ENCODE measurements around the gene KLHL36.
"Not testable (repeated sequence)": the region's sequence is repeated elsewhere in the genome, so short reads cannot be mapped to it uniquely, and the experiment has no call there.

KLHL36 gene

GRCh38 chr16:84670063-84670462, 21.8 kb downstream of the KLHL36 start:
- DNase-seq (ENCODE audit: low read depth in 2 of 2): no peak

- DNase-seq (ENCODE audit: low read depth in 2 of 2): peak; percentile 65 to 70
Observed at GRCh38 chr16:84672276-84673202, 24.2 kb downstream of the KLHL36 start.

- no peak for DNase-seq (ENCODE audit: low read depth in 2 of 2)
Observed at GRCh38 chr16:84673203-84673535, 24.9 kb downstream of the KLHL36 start.

GRCh38 chr16:84673561-84673960, 25.2 kb downstream of the KLHL36 start:
- no peak for DNase-seq (ENCODE audit: low read depth in 2 of 2)

- no peak for DNase-seq (ENCODE audit: low read depth in 2 of 2)
Observed at GRCh38 chr16:84675423-84675822, 27.1 kb downstream of the KLHL36 start.

- DNase-seq (ENCODE audit: low read depth in 2 of 2): no peak
Observed at GRCh38 chr16:84675884-84676283, 27.6 kb downstream of the KLHL36 start.

GRCh38 chr16:84677017-84677803, 28.9 kb downstream of the KLHL36 start:
- DNase-seq (ENCODE audit: low read depth in 2 of 2): no peak

GRCh38 chr16:84677849-84678248, 29.5 kb downstream of the KLHL36 start:
- DNase-seq (ENCODE audit: low read depth in 2 of 2): no peak

GRCh38 chr16:84678541-84678940, 30.2 kb downstream of the KLHL36 start:
- DNase-seq (ENCODE audit: low read depth in 2 of 2): no peak

GRCh38 chr16:84680165-84680842, 32.0 kb downstream of the KLHL36 start:
- no peak for DNase-seq (ENCODE audit: low read depth in 2 of 2)

GRCh38 chr16:84680843-84681629, 32.7 kb downstream of the KLHL36 start:
- DNase-seq (ENCODE audit: low read depth in 2 of 2): no peak

- no peak for DNase-seq (ENCODE audit: low read depth in 2 of 2)
Observed at GRCh38 chr16:84683691-84684591, 35.6 kb downstream of the KLHL36 start.

- DNase-seq (ENCODE audit: low read depth in 2 of 2): no peak
Observed at GRCh38 chr16:84684592-84684965, 36.3 kb downstream of the KLHL36 start.

- DNase-seq (ENCODE audit: low read depth in 2 of 2): no peak
Observed at GRCh38 chr16:84685210-84685609, 36.9 kb downstream of the KLHL36 start.

- DNase-seq (ENCODE audit: low read depth in 2 of 2): no peak
Observed at GRCh38 chr16:84686707-84687298, 38.5 kb downstream of the KLHL36 start.

GRCh38 chr16:84687715-84688114, 39.4 kb downstream of the KLHL36 start:
- DNase-seq (ENCODE audit: low read depth in 2 of 2): no peak

- DNase-seq (ENCODE audit: low read depth in 2 of 2): not testable (repeated sequence)
Observed at GRCh38 chr16:84688163-84688562, 39.9 kb downstream of the KLHL36 start.

- DNase-seq (ENCODE audit: low read depth in 2 of 2): no peak
Observed at GRCh38 chr16:84689111-84689510, 40.8 kb downstream of the KLHL36 start.

GRCh38 chr16:84690088-84690819, 41.9 kb downstream of the KLHL36 start:
- DNase-seq (ENCODE audit: low read depth in 2 of 2): no peak
